GM15510 (cell line): ENCODE data around the gene TCP10L.

Source experiments
- POLR2A ChIP-seq: IDR thresholded peaks from 3 replicates; pipeline ENCODE4 v1.6.1; 2011; ENCODE audit warnings: borderline replicate concordance; ENCODE audit not compliant: insufficient read length; ENCODE audit errors: extremely low read depth

TCP10L gene

GRCh38 chr21:32545948-32546441 lies 39.3 kb downstream of the TCP10L start:
- no peak for TF ChIP-seq POLR2A

- no peak for TF ChIP-seq POLR2A
These were observed 40.6 kb downstream of the TCP10L start for GRCh38 chr21:32544697-32545096.

GRCh38 chr21:32543975-32544374 lies 41.3 kb downstream of the TCP10L start:
- no peak for TF ChIP-seq POLR2A

GRCh38 chr21:32539378-32539777 lies 45.9 kb downstream of the TCP10L start:
- TF ChIP-seq POLR2A, result no peak

GRCh38 chr21:32538147-32538792 lies 47.1 kb downstream of the TCP10L start:
- no peak for TF ChIP-seq POLR2A

- TF ChIP-seq POLR2A, result no peak
These were observed 47.8 kb downstream of the TCP10L start for GRCh38 chr21:32537569-32537881.

GRCh38 chr21:32535612-32536011 lies 49.7 kb downstream of the TCP10L start:
- no peak for TF ChIP-seq POLR2A

GRCh38 chr21:32534113-32534512 lies 51.2 kb downstream of the TCP10L start:
- TF ChIP-seq POLR2A, result no peak

- no peak for TF ChIP-seq POLR2A
These were observed 51.7 kb downstream of the TCP10L start for GRCh38 chr21:32533611-32534010.

- no peak for TF ChIP-seq POLR2A
These were observed 52.3 kb downstream of the TCP10L start for GRCh38 chr21:32533053-32533452.

GRCh38 chr21:32532636-32533035 lies 52.7 kb downstream of the TCP10L start:
- no peak for TF ChIP-seq POLR2A

- TF ChIP-seq POLR2A, result no peak
These were observed 55.6 kb downstream of the TCP10L start for GRCh38 chr21:32529679-32530078.

GRCh38 chr21:32525282-32525681 lies 60.0 kb downstream of the TCP10L start:
- TF ChIP-seq POLR2A, result no peak

GRCh38 chr21:32523988-32524719 lies 61.2 kb downstream of the TCP10L start:
- no peak for TF ChIP-seq POLR2A
